ENCODE measurements around the gene GALNS.

GALNS gene

GRCh38 chr16:88813269-88814143 lies 43.2 kb downstream of the GALNS start:
- CTCF ChIA-PET: interaction anchor here (0.7 to 1.7 kb wide), 4 partner anchors 12 to 459 kb away, joined by 3 to 4 read pairs (median 4); no protein-coding TSS in a partner anchor
- POLR2A ChIA-PET (ENCODE audit: low non-redundant PET): no interaction called here

DNA sequence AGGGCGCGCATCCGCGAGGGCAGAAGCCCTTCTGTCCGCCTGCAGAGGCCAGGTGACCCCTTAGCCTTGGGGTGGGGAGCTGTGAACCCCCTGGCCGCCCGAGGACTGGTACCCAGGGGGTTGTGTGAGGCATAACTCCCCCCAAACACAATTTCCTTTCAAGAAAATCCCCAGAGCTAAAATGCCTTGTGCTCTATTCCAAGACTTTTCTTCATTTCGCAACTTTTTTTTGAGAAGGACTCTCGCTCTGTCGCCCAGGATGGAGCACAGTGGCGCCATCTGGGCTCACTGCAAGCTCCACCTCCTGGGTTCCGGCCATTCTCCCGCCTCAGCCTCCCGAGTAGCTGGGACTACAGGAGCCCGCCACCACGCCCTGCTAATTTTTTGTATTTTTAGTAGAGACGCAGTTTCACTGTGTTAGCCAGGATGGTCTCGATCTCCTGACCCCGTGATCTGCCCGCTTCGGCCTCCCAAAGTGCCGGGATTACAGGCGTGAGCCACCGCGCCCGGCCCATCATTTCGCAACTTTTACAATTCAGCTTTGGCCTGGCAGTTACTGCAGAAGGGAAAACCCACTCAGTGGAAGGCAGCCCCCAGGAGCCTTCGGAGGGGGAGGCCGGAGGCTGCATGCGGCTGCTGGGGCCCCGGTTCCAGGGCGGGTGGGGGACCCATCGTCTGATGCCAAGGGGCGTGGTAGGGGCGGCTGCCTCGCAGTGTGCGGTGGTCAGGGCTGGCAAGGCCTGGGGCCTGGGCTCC lies 44.1 kb downstream of the GALNS start:
- DNase-seq (ENCODE audit: low spot score): no peak
- ChIA-PET CTCF (interaction anchor here (0.5 to 1.7 kb wide), 8 partner anchors 12 to 460 kb away, joined by 3 to 5 read pairs (median 4); no protein-coding TSS in a partner anchor), POLR2A (ENCODE audit: low non-redundant PET) (no interaction called here)
- peak overlapping the region; percentile 98 for H3K27ac ChIP-seq
- TF ChIP-seq CTCF (conservative IDR thresholded peaks at IDR 0.05; ENCODE audit: low read depth): peak; percentile 28; the same call in 1 of the 2 replicates

More at GRCh38 chr16:88813269-88814143, 43.2 kb downstream of the GALNS start:
- TF ChIP-seq CTCF (conservative IDR thresholded peaks at IDR 0.05; ENCODE audit: low read depth): no peak
- peak overlapping the region; percentile 98 for H3K27ac ChIP-seq
- DNase-seq (ENCODE audit: low spot score): no peak

DNA sequence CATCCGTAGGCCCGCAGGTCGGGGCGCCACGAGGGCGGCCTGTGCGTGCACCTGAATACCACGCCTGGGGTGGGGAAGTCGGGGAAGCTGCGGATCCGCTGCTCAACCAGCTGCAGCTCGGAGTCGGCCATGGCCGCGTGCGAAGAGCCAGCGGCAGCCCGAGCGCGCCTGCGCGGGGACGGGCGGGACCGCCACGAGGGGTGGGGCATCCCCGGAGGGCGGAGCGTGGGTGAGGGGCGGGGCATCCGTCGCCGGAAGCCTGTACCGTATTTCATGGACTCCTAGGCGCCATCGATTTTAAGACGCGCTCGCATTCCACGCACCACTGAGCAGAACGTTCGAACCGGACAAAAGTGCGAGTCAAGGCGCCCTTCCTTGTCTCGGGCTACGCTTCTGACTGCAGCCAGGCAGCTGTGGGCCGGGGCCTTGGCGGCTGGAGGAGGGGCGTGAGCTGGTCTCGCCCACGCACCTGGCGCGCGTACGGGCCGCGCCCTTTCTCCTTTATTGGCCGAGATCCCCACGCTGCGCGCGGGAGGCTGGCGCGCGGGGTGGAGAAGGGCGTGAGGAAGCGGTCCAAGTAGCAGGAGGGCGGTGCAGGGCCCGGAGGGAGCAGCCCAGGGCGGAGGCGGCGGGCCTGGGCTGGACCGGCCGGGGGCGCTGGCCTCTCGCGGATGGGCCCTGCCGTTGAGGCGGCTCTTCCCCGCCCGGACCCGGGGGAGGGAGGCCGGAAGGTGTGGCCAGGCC lies 44.8 kb downstream of the GALNS start, which contains the start of gene APRT:
TSS of gene APRT (minus strand) at position 160 of the 744 bp plus-strand sequence. CDS start at position 131, 29 bp downstream.
- DNase-seq (ENCODE audit: low spot score): peak; percentile 97
- CTCF ChIA-PET: interaction anchor here (0.7 to 1.7 kb wide), 5 partner anchors 11 to 356 kb away, joined by 3 to 5 read pairs (median 3); no protein-coding TSS in a partner anchor
- POLR2A ChIA-PET (ENCODE audit: low non-redundant PET): no interaction called here
- peak within 1 kb of the TSS; percentile 98 for H3K27ac ChIP-seq
- peak; percentile 59 for TF ChIP-seq CTCF (conservative IDR thresholded peaks at IDR 0.05; ENCODE audit: low read depth)

DNA sequence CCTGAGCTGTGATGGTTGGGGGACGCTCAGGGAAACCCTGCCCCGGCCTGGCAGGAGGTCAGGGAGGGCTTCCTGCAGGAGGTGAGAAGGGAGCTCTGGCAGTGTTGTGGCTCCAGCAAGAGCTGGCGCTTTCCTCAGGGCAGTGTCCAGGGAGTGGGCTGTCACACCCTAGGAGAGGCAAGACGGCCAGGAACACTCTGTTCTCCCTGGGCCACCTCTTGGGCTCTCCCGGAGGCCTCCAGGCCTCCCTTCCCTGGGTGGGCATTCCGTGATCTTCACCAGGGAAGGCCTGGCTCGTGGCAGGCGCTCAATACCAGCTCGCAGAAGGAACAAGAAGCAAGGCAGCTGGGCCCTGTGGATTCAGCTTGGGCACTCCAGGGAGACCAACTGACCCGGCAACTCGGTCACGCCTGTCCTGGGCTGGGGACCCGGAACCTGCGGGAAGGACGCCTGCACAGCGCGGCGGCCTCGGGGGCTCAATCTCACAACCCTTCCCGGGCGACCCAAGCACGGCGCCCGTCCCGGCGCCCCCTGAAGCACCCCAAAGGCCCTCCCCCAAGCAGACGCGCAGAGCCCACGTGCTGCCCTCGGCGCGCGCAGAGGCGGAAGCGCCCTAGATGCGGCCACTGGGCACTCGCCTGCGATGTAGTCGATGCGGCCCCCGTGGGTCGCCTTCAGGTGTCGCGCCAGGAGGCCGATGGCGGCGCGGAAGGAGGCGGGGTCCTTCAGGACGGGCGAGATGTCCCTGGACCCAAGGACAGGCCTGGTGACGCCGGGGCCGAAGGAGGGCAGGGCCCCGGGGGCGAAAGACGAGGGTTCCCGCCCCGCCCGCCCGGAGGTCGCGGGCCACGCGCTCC lies 45.6 kb downstream of the GALNS start:
- TF ChIP-seq CTCF (conservative IDR thresholded peaks at IDR 0.05; ENCODE audit: low read depth): no peak
- H3K27ac ChIP-seq: peak overlapping the region; percentile 98
- DNase-seq (ENCODE audit: low spot score): peak; percentile 57
- CTCF ChIA-PET: interaction anchor here (0.6 to 1.5 kb wide), 4 partner anchors 41 to 356 kb away, joined by 4 to 5 read pairs (median 4); no protein-coding TSS in a partner anchor
- POLR2A ChIA-PET (ENCODE audit: low non-redundant PET): no interaction called here

DNA sequence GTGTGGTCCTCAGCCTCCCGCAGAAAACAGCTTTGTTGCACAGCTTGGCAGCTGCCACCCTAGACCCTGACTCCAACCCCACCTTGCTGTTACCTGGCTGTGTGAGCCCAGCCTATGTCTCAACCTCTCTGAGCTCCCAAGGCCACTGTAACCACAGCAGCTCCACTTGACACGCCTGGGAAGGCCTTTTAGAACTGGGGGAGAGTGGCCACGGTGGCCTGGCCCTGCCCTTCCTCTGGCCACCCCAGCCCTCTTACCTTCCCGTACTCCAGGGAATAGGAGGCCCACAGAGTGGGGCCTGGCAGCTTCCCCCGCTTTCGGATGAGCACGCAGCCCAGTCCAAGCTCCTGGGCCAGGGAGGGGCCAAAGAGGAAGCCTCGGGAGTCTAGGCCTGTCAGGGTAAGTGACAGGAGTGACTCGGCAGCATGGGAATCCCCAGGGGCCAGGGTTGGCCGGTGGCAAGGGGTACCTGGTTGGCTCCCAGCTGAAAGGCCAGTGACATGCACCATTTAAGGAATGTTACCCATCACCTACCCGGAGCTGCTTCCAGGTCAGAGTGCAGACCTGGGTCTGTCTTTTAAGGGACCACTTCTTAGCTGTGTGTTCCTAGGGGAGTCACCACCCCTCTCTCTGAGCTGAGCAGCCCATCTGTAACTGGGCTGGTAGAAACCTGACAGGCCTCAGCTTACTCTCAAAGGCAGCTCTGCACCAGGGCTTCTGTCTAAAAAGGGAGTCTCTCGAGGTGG lies 46.4 kb downstream of the GALNS start:
- ChIA-PET POLR2A (ENCODE audit: low non-redundant PET) (interaction anchor here (0.6 kb wide), 1 partner anchor 431 kb away, joined by 4 read pairs; no protein-coding TSS in a partner anchor), CTCF (interaction anchor here (0.6 to 2.0 kb wide), 5 partner anchors 42 to 406 kb away, joined by 4 to 10 read pairs (median 4); no protein-coding TSS in a partner anchor)
- peak overlapping the region; percentile 98 for H3K27ac ChIP-seq
- no peak for TF ChIP-seq CTCF (conservative IDR thresholded peaks at IDR 0.05; ENCODE audit: low read depth)
- peak; percentile 19 for DNase-seq (ENCODE audit: low spot score)
